EH (cell line): ENCODE results near the gene VTI1A.

Source experiments
- DNase-seq: peaks from one replicate; pipeline ENCODE4 v3.0.0-alpha.2; 2015; ENCODE audit warnings: low read depth

Gene VTI1A

DNA sequence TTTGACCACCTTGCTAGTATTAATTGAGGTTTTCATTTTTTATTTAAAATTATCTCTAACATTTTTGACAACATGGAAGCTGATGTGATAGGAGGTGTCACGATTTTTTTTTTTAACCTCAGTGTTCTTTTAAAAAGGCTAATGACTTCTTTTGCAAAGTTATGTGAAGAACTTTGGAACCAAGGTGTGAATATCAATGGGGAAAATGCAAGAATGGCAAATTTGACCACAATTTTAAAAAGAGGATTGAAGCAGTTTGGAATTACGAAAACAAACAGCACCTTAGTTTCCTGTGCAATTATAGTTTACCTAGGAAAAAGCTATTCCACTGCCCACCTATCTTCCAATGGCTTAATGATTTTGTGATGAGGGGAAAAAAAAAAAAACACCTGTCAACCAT is 232.4 kb downstream of the VTI1A start:
- no peak for DNase-seq

DNA sequence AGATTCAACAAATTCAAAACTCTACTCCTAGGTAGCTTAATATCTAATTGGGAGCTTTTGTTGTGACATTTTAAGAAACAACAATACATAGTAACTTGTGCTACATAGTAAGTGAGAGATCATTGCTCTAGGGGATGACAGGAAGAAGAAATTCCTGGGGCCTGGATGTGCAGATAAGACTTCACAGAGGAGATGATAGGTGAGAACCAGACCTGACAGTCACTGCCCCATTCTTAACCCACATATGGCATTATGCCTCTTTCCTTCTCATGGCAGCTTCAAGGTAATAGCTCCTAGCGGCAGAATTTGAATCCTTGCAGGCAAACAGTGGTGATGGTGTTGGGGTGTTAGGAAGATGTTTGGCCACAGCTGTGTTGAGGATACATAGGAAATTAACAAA is 233.6 kb downstream of the VTI1A start:
- no peak for DNase-seq

DNA sequence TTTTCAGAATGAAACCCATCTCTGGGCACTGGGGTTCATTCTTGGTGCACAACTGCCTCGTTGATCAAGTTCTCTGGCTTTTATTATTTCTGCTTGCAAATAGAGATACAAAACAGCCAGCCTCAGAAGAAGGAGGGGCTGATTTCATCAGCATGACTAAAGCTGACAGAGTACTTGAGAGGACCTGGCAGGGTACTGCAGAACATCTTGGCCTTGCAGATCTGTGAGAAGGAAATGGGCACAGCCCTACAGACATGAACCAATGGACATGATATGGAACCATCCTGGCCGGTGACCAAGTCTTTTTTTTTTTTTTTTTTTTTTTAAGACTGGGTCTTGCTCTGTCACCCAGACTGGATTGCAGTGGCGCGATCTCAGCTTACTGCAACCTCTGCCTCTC is 240.6 kb downstream of the VTI1A start:
- DNase-seq, result peak; percentile 30

DNA sequence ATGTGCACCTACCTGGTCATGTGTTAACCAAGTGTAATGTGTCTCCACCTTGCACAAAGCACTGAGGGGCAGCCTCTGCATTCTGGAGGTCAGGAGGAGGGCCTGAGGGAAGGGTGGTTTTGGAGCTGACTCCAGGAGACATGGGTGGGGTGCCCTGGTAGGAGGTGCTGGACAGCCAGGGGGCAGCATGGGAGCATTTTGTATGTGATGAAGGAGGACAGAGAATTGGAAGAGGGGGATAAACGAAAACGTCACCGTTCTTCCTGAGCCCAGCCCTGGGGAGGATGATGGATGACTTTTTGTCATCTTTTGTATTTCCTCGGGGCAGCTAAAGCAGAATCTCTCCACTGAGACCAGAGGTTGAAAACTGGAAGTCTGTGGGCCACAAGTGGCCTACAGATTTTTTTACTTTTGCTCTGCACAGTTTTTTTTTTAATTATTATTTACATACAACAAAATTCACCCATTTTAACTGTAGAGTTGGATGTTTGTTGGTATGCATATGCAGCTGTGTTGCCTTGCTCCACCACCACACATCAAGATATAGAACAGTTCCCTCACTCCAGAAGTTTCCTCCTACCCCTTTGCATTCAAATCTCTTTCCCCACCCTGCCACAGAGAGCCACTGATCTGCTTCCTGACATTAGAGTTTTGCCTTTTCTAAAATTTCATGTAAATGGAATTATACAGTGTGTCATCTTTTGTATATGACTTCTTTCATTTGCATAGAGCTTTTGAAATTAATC is 242.5 kb downstream of the VTI1A start:
- DNase-seq, result peak; percentile 20

DNA sequence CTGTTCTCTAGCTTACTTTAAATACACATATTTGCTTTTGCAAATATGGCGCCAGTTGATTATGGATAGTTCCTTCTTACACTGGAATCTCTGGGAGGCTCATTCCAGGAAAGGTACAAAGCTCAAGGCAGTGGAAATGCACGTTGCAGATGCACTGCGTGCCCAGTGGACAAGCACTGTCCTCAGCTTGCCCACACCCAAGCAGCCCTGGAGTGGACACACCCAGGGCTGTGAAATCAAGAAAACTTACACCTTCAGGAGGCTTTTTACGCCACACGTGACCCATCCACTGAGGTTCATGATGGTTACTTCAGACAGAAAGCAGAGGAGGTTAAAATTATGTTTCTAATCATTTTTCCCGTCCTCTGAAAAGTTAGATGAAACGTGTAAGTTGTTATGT is 248.5 kb downstream of the VTI1A start:
- DNase-seq, result no peak

DNA sequence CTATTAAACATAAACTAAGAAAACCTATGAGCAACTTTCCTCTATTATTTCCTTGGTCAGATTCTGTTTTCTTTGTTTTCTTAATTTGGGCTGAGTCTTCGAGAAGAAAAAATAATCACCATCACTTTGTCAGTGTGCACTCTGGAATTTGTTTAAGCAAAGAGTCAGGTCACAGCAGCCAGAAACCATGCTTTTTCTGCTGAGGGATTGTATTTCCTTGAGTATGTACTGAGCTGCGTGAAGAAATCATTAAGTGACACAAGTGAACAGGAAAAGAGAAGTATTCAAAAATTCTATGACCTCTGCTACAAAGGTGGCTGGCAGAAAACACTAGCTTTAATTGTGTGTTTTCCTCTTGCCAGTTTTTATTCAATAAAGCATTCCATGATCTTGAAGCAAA is 249.6 kb downstream of the VTI1A start:
- DNase-seq, result no peak

DNA sequence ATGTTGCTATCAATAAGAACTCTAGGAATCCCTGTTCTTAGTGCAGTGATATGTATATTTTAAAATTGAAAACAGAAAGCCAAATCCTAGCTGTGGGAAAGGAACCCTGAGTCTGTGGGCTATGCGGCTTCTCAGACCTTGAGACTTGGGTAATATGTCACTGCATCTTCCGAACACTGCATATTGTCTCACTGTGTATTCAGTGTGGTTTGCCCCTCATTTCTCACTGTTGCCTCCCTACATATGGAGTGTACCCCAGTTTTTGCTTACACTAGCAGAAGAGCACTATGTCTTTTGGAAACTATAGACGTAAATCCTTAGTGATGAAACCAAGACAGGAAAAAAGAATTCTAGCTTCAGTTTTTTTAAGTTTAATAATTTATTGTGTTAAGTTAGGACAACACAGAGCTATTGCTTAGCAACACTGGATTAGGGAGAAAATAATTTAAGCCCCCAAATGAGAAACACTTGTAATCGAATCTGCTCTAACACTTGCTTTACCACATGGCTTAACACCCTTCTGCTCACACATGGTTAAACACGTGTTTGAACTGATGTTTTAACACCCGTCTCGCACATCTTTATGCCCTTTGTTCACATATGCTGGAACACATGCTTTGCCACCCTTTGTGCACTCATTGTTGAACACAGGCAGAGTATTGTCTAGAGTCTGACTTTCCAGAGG is 251.3 kb downstream of the VTI1A start:
- no peak for DNase-seq

DNA sequence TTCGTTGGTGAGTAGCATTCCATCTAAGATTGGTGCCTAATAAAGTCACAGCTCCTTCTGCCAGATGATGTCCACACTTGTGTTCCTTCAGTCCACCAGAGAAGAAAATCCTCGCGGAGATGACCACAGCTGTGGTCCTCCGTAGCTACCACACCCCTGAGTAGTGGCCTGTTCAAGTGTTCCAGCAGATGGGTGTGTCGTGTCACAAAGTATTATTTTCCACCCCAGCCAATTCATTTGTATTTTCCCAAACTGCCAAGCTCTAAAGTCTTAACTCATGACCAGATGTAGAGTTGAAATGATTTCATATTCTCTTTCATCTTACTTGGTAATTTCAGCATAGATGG is 251.8 kb downstream of the VTI1A start:
- DNase-seq, result no peak

DNA sequence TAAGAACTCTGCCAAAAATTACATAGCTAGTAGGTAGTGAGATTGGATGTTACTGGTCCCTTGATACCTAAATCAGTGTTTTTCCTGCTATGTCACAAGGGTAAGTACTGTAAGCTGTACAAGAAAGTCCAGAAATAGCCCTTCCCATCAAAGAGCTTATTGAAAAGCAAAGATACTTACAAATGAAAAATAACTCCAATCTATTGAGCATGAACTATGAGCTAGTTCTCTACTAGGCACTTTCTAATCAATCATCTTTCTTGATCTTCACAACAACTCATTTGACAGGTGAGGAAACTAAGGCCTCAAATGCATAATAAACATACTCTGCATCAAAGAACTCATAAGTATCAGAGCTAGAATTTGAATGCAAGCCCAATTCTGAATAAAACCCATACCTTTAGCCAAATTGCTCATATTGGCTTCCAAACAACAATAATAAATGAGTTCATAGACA is 253.2 kb downstream of the VTI1A start:
- no peak for DNase-seq

DNA sequence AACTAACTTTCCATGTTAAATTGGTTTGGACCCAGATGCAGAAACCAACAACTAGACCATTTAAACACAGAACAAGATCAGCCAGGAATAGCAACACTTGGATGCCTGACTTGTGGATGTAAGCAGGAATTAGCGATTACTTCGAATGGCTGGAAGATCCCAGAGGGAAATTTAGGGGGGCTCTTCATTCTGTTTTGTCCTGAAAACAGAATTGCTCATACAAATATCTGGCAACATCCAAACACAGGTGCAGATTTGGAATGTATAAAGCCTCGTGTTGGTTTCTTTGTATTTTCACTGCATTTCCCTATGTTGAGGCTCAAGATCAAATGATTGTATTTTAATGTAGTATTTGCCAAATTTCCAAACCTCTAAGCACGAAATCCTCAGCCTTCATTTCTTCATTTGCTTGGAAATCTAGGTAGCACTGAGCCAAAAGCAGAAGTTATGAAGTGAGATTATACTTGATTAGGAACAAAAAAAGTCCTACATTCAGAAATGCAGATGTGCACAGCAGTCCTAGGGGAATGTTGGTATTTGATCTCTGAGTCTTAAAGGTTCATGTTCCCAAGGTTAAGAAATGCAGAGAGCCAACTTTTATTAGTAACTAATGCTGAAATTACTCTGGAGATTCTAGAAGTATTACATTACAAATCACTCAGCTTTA is 254.3 kb downstream of the VTI1A start:
- DNase-seq, result no peak

DNA sequence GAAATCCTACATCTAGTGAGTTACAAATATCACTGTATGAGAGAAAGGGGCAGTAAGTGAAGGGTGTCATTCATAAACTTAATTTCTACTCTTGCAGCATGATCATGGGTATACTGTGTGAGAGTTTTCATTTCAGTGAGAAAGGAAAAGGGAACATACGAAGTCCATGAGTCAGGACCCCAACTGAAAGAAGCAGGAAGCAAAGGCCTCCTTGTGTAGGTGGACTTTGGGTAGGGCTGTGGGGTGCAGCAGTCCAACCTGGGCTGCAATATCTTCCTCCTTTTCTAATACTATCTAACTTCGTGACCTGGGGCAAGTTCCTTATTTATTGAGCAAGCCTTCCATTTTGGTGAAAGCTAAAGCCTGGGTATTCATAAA is 254.9 kb downstream of the VTI1A start:
- no peak for DNase-seq

DNA sequence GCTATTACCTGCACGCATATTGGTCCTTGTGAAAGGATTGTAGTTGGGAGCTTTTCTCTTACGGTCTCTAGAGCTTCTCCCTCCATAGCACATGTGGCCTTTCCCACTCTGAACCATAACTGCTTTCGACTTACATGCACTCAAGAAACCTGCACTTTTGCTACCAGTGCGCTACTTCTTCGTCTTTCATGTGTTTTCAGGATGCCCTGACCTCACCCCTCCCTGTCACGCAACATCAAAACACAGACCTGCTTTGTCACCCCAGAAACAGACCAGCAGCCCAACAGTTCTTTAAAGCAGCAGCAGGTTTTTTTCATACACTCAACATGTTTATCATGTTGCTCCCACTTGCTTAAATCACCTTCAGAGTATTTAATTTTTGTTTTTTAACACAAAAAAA is 259.6 kb downstream of the VTI1A start:
- DNase-seq, result no peak

DNA sequence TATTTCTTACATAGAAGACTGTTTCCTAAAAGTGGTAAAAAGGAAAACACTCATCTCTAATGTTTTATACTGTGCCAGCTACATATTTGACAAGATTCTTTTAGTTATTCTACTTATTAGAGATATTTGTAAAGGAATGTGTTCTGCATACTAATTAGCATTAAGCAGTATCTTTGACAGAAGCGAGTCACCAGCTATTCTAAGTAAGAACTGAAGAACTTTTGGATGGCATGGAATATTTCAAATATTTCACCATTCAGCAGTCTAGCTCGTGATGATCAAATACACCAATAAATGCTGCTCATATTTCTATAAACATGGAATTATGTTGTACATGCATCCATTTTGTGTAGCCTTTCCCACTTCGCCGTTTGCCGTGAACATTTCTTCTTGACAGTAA is 261.4 kb downstream of the VTI1A start:
- peak; percentile 53 for DNase-seq

DNA sequence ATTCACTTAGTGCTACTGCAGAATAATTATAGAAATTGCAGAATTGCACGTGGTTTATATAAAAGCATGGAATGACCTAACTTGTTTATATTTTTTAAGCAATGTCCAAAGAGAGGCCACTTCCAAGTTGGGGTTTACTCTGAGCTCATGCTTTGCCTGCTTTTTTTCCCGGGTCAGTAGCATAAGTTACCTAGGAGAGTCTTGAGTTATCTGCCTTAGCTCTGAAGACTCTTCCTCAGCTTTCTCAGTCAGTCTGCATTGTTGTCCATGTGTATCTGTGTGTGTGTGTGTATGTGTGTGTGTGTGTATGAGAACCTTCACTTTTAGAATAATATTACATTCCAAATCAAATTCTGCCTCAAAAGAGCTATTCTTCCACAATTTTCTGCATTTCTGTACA is 263.5 kb downstream of the VTI1A start:
- no peak for DNase-seq

DNA sequence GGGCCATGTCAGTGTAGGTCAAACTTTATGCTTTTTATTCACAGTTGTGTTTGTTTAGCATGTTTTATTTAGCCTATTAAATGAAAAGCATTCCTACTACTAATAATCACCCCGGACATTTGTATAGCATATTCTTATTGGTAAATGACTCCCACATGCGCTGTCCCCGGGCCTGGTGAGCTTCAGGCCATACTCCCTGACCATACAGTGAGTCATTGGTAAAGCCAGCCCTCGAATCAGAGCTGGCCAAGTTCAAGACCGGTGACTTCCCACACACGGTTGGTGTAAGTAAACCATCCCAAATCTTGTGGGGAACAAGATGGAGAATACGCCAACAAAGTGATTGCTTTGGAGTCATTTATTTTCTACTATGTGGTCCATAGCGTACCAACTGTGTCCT is 264.4 kb downstream of the VTI1A start:
- DNase-seq, result peak; percentile 92

DNA sequence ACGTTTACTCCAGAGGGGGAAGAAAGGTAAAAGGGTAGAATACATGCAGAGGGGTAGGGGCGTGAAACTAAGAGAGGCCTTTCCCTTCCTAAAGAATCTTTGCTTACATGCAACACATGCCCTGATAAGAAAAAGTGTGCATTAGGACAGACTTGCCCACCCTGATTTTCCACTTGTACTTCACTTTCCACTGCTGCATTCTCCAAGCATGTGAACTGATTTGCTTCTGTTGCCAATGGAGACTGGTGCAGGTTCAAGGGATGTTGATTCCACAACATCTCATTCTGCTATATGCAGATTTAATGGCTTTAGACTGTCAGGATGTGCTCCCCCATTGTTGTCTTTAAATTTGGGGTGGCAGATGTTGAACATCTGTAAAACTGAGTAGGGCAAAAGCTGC is 265.5 kb downstream of the VTI1A start:
- DNase-seq, result no peak

DNA sequence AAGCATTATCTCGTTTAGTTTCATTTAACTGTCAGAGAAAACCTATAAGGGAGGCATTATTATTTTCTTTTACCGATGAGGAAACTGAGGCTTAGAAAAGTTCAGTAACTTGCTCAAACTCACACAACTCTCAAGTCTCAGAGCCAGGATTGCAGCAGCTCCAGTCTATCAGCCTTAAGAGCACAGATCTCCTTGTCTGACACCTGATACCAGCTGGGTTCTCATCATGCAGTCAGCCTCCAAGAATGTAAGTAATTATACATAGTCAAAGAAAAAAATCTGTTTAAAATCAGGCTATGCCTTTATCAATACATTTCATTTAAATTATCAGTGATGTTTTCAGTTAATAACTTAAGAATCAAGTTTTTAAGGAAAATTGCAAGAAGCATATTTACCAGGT is 266.4 kb downstream of the VTI1A start:
- peak; percentile 51 for DNase-seq

DNA sequence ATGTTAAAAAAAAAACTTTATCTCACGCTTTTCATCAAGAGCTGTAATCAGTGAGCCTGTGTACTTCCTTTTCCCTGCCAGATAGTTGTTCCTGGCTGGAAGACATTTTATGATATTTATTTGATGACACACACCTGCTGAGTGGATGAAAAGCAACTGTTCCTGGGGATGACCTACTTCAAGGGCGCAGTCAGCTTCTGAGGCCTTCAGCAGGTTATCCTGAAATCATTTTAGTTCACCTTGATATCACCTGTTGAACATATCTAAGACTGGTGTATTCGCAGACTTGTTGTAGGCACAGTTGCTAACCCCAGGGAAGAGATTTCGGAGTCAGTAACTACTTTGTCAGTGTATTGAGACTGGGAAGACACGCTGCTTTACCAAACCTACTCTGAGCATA is 268.6 kb downstream of the VTI1A start:
- DNase-seq, result no peak

DNA sequence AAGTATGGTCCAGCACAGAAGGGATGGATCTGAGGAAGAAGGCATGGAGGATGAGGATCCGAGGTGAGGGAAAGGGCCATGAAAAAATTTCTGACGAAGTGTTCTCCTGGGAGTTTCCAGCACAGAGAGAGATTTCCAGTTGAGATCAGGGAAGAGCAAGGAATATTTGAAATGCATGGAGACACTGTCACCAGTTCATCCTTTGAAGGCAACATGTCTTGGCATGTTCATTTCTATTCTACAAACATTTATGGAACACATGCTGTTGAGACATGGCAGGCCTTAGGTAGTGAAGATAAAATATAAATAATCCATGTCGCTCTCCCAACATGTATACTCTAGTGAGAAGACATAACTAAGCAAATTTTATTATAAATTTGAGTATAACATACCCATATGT is 269.1 kb downstream of the VTI1A start:
- DNase-seq, result no peak

DNA sequence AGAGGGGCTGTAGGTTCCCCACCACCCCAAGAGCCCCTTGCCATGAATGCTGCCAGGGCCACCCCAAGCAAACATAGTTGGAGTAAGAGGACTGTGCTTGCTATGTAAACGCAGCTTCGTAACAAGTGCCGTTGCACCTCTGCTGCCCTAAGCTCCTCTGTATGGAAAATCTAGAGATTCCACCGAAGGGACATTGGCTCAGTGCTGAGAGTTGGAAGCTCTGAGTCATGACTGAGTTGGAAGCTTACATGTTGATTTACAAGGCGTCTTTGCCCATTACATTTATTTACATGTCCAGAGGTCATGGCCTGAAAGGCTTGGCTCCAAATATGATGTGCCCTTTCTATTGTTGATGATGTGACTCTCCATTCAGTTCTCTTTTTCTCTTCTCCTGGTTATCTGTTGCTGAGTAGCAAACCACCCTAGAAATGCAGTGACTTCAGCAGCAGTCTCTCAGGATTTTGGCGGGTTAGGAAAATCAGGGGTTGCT is 270.0 kb downstream of the VTI1A start:
- peak; percentile 81 for DNase-seq

DNA sequence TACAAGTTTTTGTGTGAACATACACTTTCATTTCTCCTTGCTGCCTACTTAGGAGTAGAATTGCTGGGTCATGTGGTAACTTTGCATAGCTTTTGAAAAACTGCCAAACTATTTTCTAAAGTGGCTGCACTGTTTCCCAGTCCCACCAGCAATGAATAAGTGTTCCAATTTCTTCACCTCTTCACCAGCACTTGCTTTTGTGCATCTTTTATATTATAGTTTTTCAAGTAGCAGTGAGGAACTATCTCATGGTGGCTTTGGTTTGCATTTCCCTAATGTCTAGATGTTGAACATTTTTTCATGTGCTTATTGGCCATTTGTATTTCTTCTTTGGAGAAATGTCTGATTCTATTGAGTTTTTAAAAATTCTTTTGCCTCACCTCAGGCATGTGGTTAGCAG is 273.2 kb downstream of the VTI1A start:
- DNase-seq, result no peak

DNA sequence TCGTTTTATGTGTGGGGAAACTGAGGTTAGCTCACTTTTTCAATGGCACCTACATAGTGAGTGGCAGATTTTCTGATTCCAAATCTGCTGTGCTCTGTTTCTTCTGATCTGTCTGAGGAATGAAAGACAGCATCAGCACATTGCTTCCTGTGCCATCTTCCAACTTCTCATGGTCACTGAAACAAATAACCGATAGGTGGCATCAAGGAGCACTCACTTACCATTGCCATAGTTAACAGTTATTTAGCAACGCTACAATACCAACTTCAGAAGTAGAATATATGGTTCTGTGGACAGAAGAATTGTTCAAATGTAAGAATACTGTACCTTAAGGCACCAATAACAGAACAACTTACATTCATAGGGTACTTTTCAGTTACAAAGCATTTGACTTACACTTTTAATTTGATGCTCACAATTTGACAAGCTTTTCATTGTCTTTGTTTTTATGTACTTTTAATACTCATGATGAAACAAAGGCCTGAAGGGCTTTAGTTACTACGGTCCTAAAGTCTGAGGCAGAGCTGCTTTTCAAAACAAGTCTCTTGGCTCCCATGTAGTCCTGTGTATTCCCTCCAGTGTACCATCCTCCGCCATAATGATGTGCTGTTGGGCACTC is 274.2 kb downstream of the VTI1A start:
- DNase-seq, result peak; percentile 59

DNA sequence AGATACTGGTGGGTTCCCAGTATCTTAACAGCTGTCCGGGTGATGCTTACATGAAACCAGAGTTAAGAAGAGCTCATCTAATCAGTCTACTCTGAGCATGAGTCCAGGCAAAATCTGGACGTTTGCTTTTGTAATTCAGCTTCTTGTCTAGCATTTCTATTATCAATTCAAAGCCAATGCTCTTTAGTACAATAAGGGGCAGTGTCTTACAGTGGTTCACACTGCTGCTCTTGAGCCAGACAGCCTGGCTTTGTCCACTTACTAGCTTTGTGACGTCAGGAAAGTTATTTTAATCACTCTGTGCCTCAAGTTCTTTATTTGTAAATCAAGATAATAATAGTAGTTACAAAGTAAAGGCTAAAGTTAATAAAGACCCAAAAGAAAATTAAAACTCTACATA is 275.7 kb downstream of the VTI1A start:
- no peak for DNase-seq
